SU-DHL-6 (cell line): ENCODE results near the gene EFCAB12.

ENCODE experiments used
- H2AFZ ChIP-seq: fragments of 200-600 bp; sonication (generic); 2 replicates; pipeline ENCODE4 v1.6.1; 2014; ENCODE audit warnings: low read depth, mild to moderate bottlenecking, moderate library complexity, mixed read lengths, antibody characterized with exemption, low read length; ENCODE audit not compliant: severe bottlenecking
- H3F3A ChIP-seq: fragments of 200-600 bp; shearing (Covaris generic); 2 replicates; pipeline ENCODE4 v1.6.0; 2016; ENCODE audit warnings: antibody characterized with exemption, mild to moderate bottlenecking; ENCODE audit not compliant: insufficient read depth
- H3K27ac ChIP-seq: fragments of 200-600 bp; sonication (generic); 2 replicates; pipeline ENCODE4 v1.5.1; 2016; ENCODE audit warnings: low read depth, mild to moderate bottlenecking, low read length, moderate library complexity, mixed read lengths
- H3K27me3 ChIP-seq: fragments of 200-600 bp; sonication (generic), shearing (Covaris generic); 2 replicates; pipeline ENCODE4 v1.6.0; 2014; ENCODE audit warnings: mild to moderate bottlenecking, low read length
- H3K36me3 ChIP-seq: fragments of 200-600 bp; sonication (generic); 2 replicates; pipeline ENCODE4 v1.6.1; 2014; ENCODE audit warnings: mild to moderate bottlenecking, low read length, mixed read lengths
- H3K4me2 ChIP-seq: fragments of 300-600, 200-600 bp; shearing (Covaris generic), sonication (generic); 2 replicates; pipeline ENCODE4 v1.6.0; 2014; ENCODE audit warnings: low read length, low read depth, mild to moderate bottlenecking; ENCODE audit not compliant: poor library complexity, severe bottlenecking
- H3K4me3 ChIP-seq: fragments of 200-600 bp; sonication (generic); 2 replicates; pipeline ENCODE4 v1.5.1; 2014; ENCODE audit warnings: antibody characterized with exemption, low read length, mild to moderate bottlenecking, mixed read lengths; ENCODE audit not compliant: insufficient read depth, poor library complexity, severe bottlenecking
- H3K79me2 ChIP-seq: fragments of 200-600 bp; sonication (generic); 2 replicates; pipeline ENCODE4 v1.6.1; 2014; ENCODE audit warnings: mild to moderate bottlenecking, low read length, moderate library complexity; ENCODE audit not compliant: insufficient read depth
- H3K9ac ChIP-seq: fragments of 200-600 bp; sonication (generic); 2 replicates; pipeline ENCODE4 v1.7.0; 2014; ENCODE audit warnings: mild to moderate bottlenecking, low read length
- H3K9me2 ChIP-seq: fragments of 200-600 bp; sonication (generic); replicated peaks from 2 replicates; pipeline ENCODE4 v1.6.1; 2014; ENCODE audit warnings: low read length; ENCODE audit not compliant: insufficient read depth
- H3K9me3 ChIP-seq: fragments of 200-600 bp; sonication (generic); 2 replicates; pipeline ENCODE4 v1.6.1; 2014; ENCODE audit warnings: low read length, mixed read lengths; ENCODE audit not compliant: insufficient read depth
- H4K20me1 ChIP-seq: fragments of 200-600 bp; sonication (generic); 2 replicates; pipeline ENCODE4 v1.6.1; 2014; ENCODE audit warnings: low read depth, mild to moderate bottlenecking, antibody characterized with exemption, low read length, moderate library complexity, mixed read lengths
- EZH2phosphoT487 ChIP-seq: fragments of 200-600 bp; sonication (generic), shearing (Covaris generic); conservative IDR thresholded peaks from 2 replicates; pipeline ENCODE4 v1.6.1; 2018; ENCODE audit warnings: mild to moderate bottlenecking, antibody characterized with exemption, low read length, moderate library complexity, mixed read lengths
- TF ChIP-seq, protein P1 (sequence below): fragments of 200-600 bp; sonication (generic); IDR thresholded peaks from one replicate; pipeline ENCODE4 v1.5.1; 2017; ENCODE audit warnings: antibody characterized with exemption, mild to moderate bottlenecking, low read length, moderate library complexity; ENCODE audit not compliant: insufficient read depth, poor library complexity, severe bottlenecking

Gene EFCAB12

DNA sequence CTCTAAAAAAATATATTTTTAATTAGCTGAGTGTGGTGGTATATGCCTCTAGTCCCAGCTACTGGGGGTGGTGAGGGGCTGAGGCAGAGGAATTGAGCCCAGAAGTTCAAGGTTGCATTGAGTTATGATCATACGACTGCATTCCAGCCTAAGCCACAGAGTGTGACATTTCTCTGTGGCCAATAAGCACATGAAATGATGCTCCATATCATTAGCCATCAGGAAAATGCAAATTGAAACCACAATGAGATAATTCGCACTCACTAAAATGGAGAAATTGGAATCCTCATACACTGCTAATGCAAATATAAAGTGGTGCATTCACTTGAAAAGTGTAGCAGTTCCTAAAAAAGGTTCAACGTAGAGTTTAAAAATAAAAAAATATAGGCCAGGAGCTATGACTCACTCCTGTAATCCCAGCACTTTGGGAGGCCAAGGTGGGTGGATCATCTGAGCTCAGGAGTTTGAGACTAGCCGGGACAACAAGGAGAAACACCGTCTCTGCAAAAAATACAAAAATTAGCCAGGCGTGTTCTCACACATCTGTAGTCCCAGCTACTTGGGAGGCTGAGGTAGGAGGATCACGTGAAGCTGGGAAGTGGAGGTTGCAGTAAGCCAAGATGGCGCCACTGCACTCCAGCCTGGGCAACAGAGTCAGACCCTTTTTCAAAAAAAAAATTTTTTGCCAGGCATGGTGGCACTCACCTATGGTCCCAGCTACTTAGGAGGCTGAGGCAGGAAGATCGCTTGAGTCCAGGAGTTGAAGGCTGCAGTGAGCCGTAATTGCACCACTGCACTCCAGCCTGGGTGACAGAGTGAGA is 46.8 kb upstream of the EFCAB12 start:
- H3K27ac ChIP-seq, result no peak overlapping the region
- no peak overlapping the region for H3K4me3 ChIP-seq
- TF ChIP-seq, protein P1, sequence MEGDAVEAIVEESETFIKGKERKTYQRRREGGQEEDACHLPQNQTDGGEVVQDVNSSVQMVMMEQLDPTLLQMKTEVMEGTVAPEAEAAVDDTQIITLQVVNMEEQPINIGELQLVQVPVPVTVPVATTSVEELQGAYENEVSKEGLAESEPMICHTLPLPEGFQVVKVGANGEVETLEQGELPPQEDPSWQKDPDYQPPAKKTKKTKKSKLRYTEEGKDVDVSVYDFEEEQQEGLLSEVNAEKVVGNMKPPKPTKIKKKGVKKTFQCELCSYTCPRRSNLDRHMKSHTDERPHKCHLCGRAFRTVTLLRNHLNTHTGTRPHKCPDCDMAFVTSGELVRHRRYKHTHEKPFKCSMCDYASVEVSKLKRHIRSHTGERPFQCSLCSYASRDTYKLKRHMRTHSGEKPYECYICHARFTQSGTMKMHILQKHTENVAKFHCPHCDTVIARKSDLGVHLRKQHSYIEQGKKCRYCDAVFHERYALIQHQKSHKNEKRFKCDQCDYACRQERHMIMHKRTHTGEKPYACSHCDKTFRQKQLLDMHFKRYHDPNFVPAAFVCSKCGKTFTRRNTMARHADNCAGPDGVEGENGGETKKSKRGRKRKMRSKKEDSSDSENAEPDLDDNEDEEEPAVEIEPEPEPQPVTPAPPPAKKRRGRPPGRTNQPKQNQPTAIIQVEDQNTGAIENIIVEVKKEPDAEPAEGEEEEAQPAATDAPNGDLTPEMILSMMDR, result no peak
- TF ChIP-seq EZH2phosphoT487, result no peak
- no peaks in the 10 kb centered on the region for H3F3A ChIP-seq
- H4K20me1 ChIP-seq, result no peaks in the 10 kb centered on the region
- H3K79me2 ChIP-seq, result no peaks in the 10 kb centered on the region
- no peaks in the 10 kb centered on the region for H3K9me2 ChIP-seq
- H2AFZ ChIP-seq, result no peak overlapping the region
- no peak overlapping the region for H3K4me2 ChIP-seq
- H3K9me3 ChIP-seq, result no peaks in the 10 kb centered on the region
- H3K27me3 ChIP-seq, result no peaks in the 10 kb centered on the region
- no peaks in the 10 kb centered on the region for H3K36me3 ChIP-seq
- H3K9ac ChIP-seq, result no peak overlapping the region

DNA sequence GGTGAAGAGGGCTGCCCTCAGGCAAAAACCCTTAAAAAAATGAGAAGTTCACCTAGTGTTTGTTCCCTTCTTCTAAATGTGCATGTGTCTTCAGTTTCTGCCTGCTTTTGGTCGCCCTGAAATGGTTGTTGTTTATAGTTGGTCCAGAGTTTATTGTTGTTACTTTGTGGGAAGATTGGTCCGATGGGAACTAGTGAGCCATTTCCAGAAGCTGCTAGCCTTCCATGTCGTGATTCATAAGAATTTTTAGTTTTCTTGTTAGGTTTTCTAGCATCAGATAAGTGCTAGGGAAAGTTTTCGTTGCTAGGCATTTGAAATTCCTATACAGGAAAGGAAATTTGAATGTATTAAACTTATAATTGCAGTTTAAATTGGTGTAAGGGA is 45.3 kb upstream of the EFCAB12 start:
- no peaks in the 10 kb centered on the region for H3K36me3 ChIP-seq
- no peaks in the 10 kb centered on the region for H3F3A ChIP-seq
- no peaks in the 10 kb centered on the region for H3K79me2 ChIP-seq
- no peaks in the 10 kb centered on the region for H3K9me3 ChIP-seq
- no peak overlapping the region for H3K4me2 ChIP-seq
- H3K9ac ChIP-seq, result no peak overlapping the region
- no peaks in the 10 kb centered on the region for H3K27me3 ChIP-seq
- no peak overlapping the region for H2AFZ ChIP-seq
- H3K27ac ChIP-seq, result no peak overlapping the region
- H3K4me3 ChIP-seq, result no peak overlapping the region
- H4K20me1 ChIP-seq, result no peaks in the 10 kb centered on the region
- H3K9me2 ChIP-seq, result no peaks in the 10 kb centered on the region
- TF ChIP-seq, protein P1, result no peak
- no peak for TF ChIP-seq EZH2phosphoT487

DNA sequence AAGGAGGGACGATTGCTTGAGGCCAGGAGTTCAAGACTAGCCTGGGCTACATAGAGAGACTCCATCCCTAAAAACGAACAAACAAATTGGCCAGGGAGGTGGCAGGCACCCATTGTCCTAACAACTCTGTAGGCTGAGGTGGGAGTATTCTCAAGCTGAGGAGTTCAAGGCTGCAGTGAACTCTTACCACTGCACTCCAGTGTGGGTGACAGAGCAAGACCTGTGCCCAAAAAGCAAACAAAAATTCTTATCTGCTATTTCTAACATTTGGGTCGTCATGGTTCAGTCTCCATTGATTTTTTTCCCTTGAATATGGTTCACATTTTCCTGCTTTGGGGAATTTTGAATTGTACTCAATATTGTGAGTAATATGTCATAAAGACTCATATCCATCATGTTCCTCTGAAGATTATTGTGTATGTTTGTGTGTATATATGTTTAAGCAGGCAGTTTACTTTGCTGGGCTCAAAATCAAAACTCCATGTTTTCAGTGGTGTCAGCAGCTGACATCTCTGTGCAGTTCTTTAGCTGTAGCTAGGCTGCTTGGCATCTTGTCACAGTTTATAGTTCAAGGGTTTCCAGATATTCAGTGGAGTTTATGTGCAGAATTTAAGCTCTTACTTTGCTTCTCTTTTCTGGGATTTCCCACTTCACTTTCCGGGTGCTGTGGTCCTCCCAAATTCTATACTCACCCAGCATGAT is 44.8 kb upstream of the EFCAB12 start:
- Histone ChIP-seq H3K36me3 (no peaks in the 10 kb centered on the region), H3K4me2 (no peak overlapping the region)
- TF ChIP-seq, protein P1, result no peak
- TF ChIP-seq EZH2phosphoT487, result no peak

More for the DNA sequence above, 44.8 kb upstream of the EFCAB12 start:
- no peak overlapping the region for H2AFZ ChIP-seq
- H3K9me2 ChIP-seq, result no peaks in the 10 kb centered on the region
- no peak overlapping the region for H3K27ac ChIP-seq
- H3K79me2 ChIP-seq, result no peaks in the 10 kb centered on the region
- H3K9me3 ChIP-seq, result no peaks in the 10 kb centered on the region
- H3F3A ChIP-seq, result no peaks in the 10 kb centered on the region
- no peaks in the 10 kb centered on the region for H3K27me3 ChIP-seq
- no peak overlapping the region for H3K4me3 ChIP-seq
- no peaks in the 10 kb centered on the region for H4K20me1 ChIP-seq
- no peak overlapping the region for H3K9ac ChIP-seq
